SH-SY5Y (cell line): ENCODE measurements around the gene TSHZ1.

Experiments used
- GATA2 ChIP-seq: IDR thresholded peaks from 2 replicates; pipeline ENCODE4 v1.6.1; 2011; ENCODE audit warnings: mild to moderate bottlenecking, low read depth, low read length
- GATA3 ChIP-seq: IDR thresholded peaks from 2 replicates; pipeline ENCODE4 v1.6.1; 2011; ENCODE audit warnings: low read depth, mild to moderate bottlenecking, low read length, moderate library complexity

DNA sequence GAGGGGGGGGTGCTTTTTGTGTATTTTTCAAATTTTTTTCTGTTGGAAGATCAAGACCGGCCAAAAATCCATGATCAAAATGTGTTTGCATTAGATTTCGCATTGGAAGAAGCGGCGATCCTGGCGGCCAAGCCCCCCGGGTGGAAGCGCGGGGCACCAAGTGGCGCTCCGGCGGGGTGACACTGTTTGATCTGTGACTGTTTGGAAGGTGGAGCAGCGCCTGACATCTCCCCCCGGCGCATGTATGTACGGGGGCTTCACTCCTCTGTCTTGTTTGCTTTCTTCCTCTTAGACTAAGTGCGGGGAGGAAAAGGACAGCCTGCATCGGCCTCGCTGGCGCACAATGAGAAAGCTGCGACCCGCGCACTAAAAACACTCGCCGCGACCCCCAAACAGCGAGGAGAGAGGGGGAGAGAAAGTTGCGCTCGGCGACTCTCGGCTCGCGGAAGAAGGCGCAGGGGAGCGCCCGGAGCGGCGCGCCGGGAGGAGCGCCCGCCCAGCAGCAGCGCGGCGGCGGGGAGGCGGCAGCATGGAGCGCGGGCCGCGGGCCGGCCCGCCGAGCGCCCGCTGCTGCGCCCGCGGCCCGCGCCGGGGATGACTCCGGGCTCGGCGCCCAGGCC lies 515 bp downstream of the TSHZ1 start:
- no peak for TF ChIP-seq GATA3
- no peak for TF ChIP-seq GATA2
